ENCODE measurements around the gene EPAS1.

The EPAS1 gene

GRCh38 chr2:46371854-46372253 lies 74.6 kb downstream of the EPAS1 start:
- DNase-seq: no peak

- no peak for DNase-seq
Observed at GRCh38 chr2:46372475-46372874, 75.3 kb downstream of the EPAS1 start.

GRCh38 chr2:46373238-46373637 lies 76.0 kb downstream of the EPAS1 start:
- no peak for DNase-seq

- no peak for DNase-seq
Observed at GRCh38 chr2:46375566-46376125, 78.4 kb downstream of the EPAS1 start.

- no peak for DNase-seq
Observed at GRCh38 chr2:46376586-46376985, 79.4 kb downstream of the EPAS1 start.

- peak; percentile 84 for DNase-seq
Observed at GRCh38 chr2:46377101-46377581, 79.9 kb downstream of the EPAS1 start.

GRCh38 chr2:46377666-46378560 lies 80.7 kb downstream of the EPAS1 start:
- DNase-seq: no peak

- DNase-seq: no peak
Observed at GRCh38 chr2:46378616-46379015, 81.4 kb downstream of the EPAS1 start.

- DNase-seq: peak; percentile 79
Observed at GRCh38 chr2:46379213-46380037, 82.2 kb downstream of the EPAS1 start.

GRCh38 chr2:46380038-46380940 lies 83.1 kb downstream of the EPAS1 start:
- no peak for DNase-seq

- DNase-seq: no peak
Observed at GRCh38 chr2:46381263-46381849, 84.1 kb downstream of the EPAS1 start.

- no peak for DNase-seq
Observed at GRCh38 chr2:46381871-46382270, 84.7 kb downstream of the EPAS1 start.

- DNase-seq: no peak
Observed at GRCh38 chr2:46382331-46383112, 85.3 kb downstream of the EPAS1 start.

GRCh38 chr2:46383113-46383395 lies 85.8 kb downstream of the EPAS1 start:
- no peak for DNase-seq

- DNase-seq: no peak
Observed at GRCh38 chr2:46383784-46384456, 86.7 kb downstream of the EPAS1 start.

GRCh38 chr2:46384457-46384815 lies 87.2 kb downstream of the EPAS1 start:
- DNase-seq: no peak

- no peak for DNase-seq
Observed at GRCh38 chr2:46385786-46386577, 88.8 kb downstream of the EPAS1 start.

- no peak for DNase-seq
Observed at GRCh38 chr2:46386763-46387162, 89.6 kb downstream of the EPAS1 start.

- no peak for DNase-seq
Observed at GRCh38 chr2:46387292-46387691, 90.1 kb downstream of the EPAS1 start.
